HG03354 (cell line): ENCODE measurements around the gene MICU2.
A peak's percentile ranks its signal among the peaks of the same experiment; 100 is the strongest.

Source experiments
- ATAC-seq: cut with Tn5 transposase; IDR thresholded peaks from one replicate; pipeline ENCODE4 v1.9.1; 2021; ENCODE audit warnings: mild to moderate bottlenecking; ENCODE audit not compliant: unreplicated experiment, poor library complexity, severe bottlenecking

Gene MICU2

GRCh38 chr13:21517576-21517975 is 86.4 kb downstream of the MICU2 start:
- no peak for ATAC-seq

GRCh38 chr13:21516805-21517204 is 87.2 kb downstream of the MICU2 start:
- no peak for ATAC-seq

GRCh38 chr13:21511849-21512248 is 92.1 kb downstream of the MICU2 start:
- no peak for ATAC-seq

- no peak for ATAC-seq
Measured at GRCh38 chr13:21504379-21504778, 99.6 kb downstream of the MICU2 start.

GRCh38 chr13:21501686-21502085 is 102.3 kb downstream of the MICU2 start:
- no peak for ATAC-seq

- no peak for ATAC-seq
Measured at GRCh38 chr13:21486322-21486721, 117.6 kb downstream of the MICU2 start.

GRCh38 chr13:21483748-21484147 is 120.2 kb downstream of the MICU2 start:
- no peak for ATAC-seq

- ATAC-seq, result no peak
Measured at GRCh38 chr13:21481359-21481758, 122.6 kb downstream of the MICU2 start.

- ATAC-seq, result peak; percentile 43
Measured at GRCh38 chr13:21478881-21479808, 124.8 kb downstream of the MICU2 start.

- ATAC-seq, result peak; percentile 91
Measured at GRCh38 chr13:21476893-21477472, 127.0 kb downstream of the MICU2 start.

GRCh38 chr13:21475115-21475514 is 128.9 kb downstream of the MICU2 start:
- no peak for ATAC-seq

- ATAC-seq, result no peak
Measured at GRCh38 chr13:21470785-21471184, 133.2 kb downstream of the MICU2 start.

GRCh38 chr13:21466527-21466926 is 137.4 kb downstream of the MICU2 start:
- no peak for ATAC-seq

- no peak for ATAC-seq
Measured at GRCh38 chr13:21465710-21466160, 138.2 kb downstream of the MICU2 start.

- no peak for ATAC-seq
Measured at GRCh38 chr13:21463424-21463823, 140.5 kb downstream of the MICU2 start.

GRCh38 chr13:21461131-21461530 is 142.8 kb downstream of the MICU2 start:
- no peak for ATAC-seq

- peak; percentile 87 for ATAC-seq
Measured at GRCh38 chr13:21458813-21459701, 144.9 kb downstream of the MICU2 start, which contains the start of gene ZDHHC20. TSS of gene ZDHHC20 (minus strand) at chr13:21459303. CDS start at chr13:21459171, 132 bp downstream.

- ATAC-seq, result peak; percentile 46
Measured at GRCh38 chr13:21458451-21458812, 145.5 kb downstream of the MICU2 start.

- no peak for ATAC-seq
Measured at GRCh38 chr13:21453387-21454081, 150.4 kb downstream of the MICU2 start.
